ENCODE measurements around the gene ATP5PB. TPM values are rescaled to one million over a fixed set of nuclear protein-coding genes. Genes with fewer than 3 reads are reported as not detected.

Gene ATP5PB
- polyA plus RNA-seq, 3 donors, result 112 to 597 (median 557) TPM

GRCh38 chr1:111436726-111437125 lies 12.5 kb upstream of the ATP5PB start:
- Histone ChIP-seq H3K79me2 (ENCODE audit: insufficient read depth, low read length) (no peaks in the 10 kb centered on the region), H3K4me2 (replicated peaks; ENCODE audit: extremely low read depth, low read length, poor library complexity, severe bottlenecking) (no peak overlapping the region), H3K9ac (ENCODE audit: insufficient read depth, low read length, poor library complexity, severe bottlenecking) (no peak overlapping the region), H3K4me1 (ENCODE audit: control insufficient read depth in 1 of 2, insufficient read depth in 2 of 2, low read length in 2 of 2) (no peaks in the 10 kb centered on the region), H3K9me3 (replicated peaks in 1 of 2; ENCODE audit: control insufficient read depth in 1 of 2, insufficient read depth in 1 of 2, low read length in 2 of 2) (no peaks in the 10 kb centered on the region), H3K27ac (ENCODE audit: low read depth in 1 of 2, low read length in 2 of 2) (no peak overlapping the region), H3K4me3 (replicated peaks in 1 of 3; ENCODE audit: low read depth in 2 of 3, low read length in 3 of 3) (no peak overlapping the region), H3K36me3 (replicated peaks in 1 of 2; ENCODE audit: control insufficient read depth in 1 of 2, insufficient read depth in 2 of 2, low read length in 2 of 2) (peaks cover 43 to 47% of the 10 kb centered on the region in 2 donors), H2AFZ (ENCODE audit: insufficient read depth, low read depth, low read length, poor library complexity, severe bottlenecking) (no peak overlapping the region), H3K27me3 (ENCODE audit: control insufficient read depth in 2 of 2, insufficient read depth in 2 of 2, low read length in 2 of 2) (no peaks in the 10 kb centered on the region), H4K20me1 (ENCODE audit: insufficient read depth, low read length) (no peaks in the 10 kb centered on the region)
- DNase-seq, result no peak
- Mint-ChIP-seq H3K4me1 (peaks cover 3% of the 10 kb centered on the region), H3K9me3 (no peaks in the 10 kb centered on the region), H3K27me3 (ENCODE audit: low read depth in 3 of 3) (peaks cover 3 to 16% (median 5%) of the 10 kb centered on the region in 3 donors), H3K36me3 (peaks cover 34 to 40% of the 10 kb centered on the region in 2 donors), H3K4me3 (no peak overlapping the region), H3K27ac (no peak overlapping the region)
- WGBS (ENCODE audit: insufficient coverage), result 50% methylated on average over 2 of the region's 3 CpGs
- intact Hi-C loops (cut with micrococcal nuclease), result no loop called here
- TF ChIP-seq CTCF (IDR thresholded peaks at IDR 0.05), result no peak

GRCh38 chr1:111439461-111440351 lies 9.6 kb upstream of the ATP5PB start:
- no peaks in the 10 kb centered on the region for H3K27me3 ChIP-seq (ENCODE audit: control insufficient read depth in 2 of 2, insufficient read depth in 2 of 2, low read length in 2 of 2)
- intact Hi-C loops (cut with micrococcal nuclease), result loop anchor here in 1 of 2 donors (10.0 kb wide), 1 partner anchor 305 kb away; no protein-coding TSS in a partner anchor
- H3K4me3 Mint-ChIP-seq, result no peak overlapping the region
- H3K9ac ChIP-seq (ENCODE audit: insufficient read depth, low read length, poor library complexity, severe bottlenecking), result no peak overlapping the region
- H3K9me3 ChIP-seq (replicated peaks in 1 of 2; ENCODE audit: control insufficient read depth in 1 of 2, insufficient read depth in 1 of 2, low read length in 2 of 2), result no peaks in the 10 kb centered on the region
- TF ChIP-seq CTCF (IDR thresholded peaks at IDR 0.05), result no peak
- H3K4me1 ChIP-seq (ENCODE audit: control insufficient read depth in 1 of 2, insufficient read depth in 2 of 2, low read length in 2 of 2), result no peaks in the 10 kb centered on the region
- no peak overlapping the region for H3K4me2 ChIP-seq (replicated peaks; ENCODE audit: extremely low read depth, low read length, poor library complexity, severe bottlenecking)
- no peak overlapping the region for H3K4me3 ChIP-seq (replicated peaks in 1 of 3; ENCODE audit: low read depth in 2 of 3, low read length in 3 of 3)
- no peaks in the 10 kb centered on the region for H3K9me3 Mint-ChIP-seq
- H3K27me3 Mint-ChIP-seq (ENCODE audit: low read depth in 3 of 3), result peaks cover 2 to 9% (median 4%) of the 10 kb centered on the region in 3 donors
- H2AFZ ChIP-seq (ENCODE audit: insufficient read depth, low read depth, low read length, poor library complexity, severe bottlenecking), result no peak overlapping the region
- no peaks in the 10 kb centered on the region for H4K20me1 ChIP-seq (ENCODE audit: insufficient read depth, low read length)
- no peak for DNase-seq
- WGBS (ENCODE audit: insufficient coverage), result no CpG with 5 or more reads among the region's 3 CpGs
- no peak overlapping the region for H3K27ac ChIP-seq (ENCODE audit: low read depth in 1 of 2, low read length in 2 of 2)
- H3K36me3 Mint-ChIP-seq, result peaks cover 64 to 69% of the 10 kb centered on the region in 2 donors
- H3K79me2 ChIP-seq (ENCODE audit: insufficient read depth, low read length), result no peaks in the 10 kb centered on the region
- H3K27ac Mint-ChIP-seq, result peak overlapping the region in 1 of 7 donors; percentile 12
- H3K4me1 Mint-ChIP-seq, result peaks cover 3% of the 10 kb centered on the region
- H3K36me3 ChIP-seq (replicated peaks in 1 of 2; ENCODE audit: control insufficient read depth in 1 of 2, insufficient read depth in 2 of 2, low read length in 2 of 2), result peaks cover 71 to 77% of the 10 kb centered on the region in 2 donors

All from CD14-positive monocyte (primary cell).